Tongue (tissue), 3 donors: ENCODE measurements around the gene RNU4-1. TPM values are rescaled to one million over a fixed set of nuclear protein-coding genes. Genes with fewer than 3 reads are reported as not detected.
"Not testable (repeated sequence)": the region's sequence is repeated elsewhere in the genome, so short reads cannot be mapped to it uniquely, and the experiment has no call there.

Experiments used
- DNase-seq: peaks from one replicate; pipeline ENCODE4 v3.0.0-alpha.2; 2015
- small RNA-seq: library from RNA; depleted of rRNA; stranded (forward); fragments of <200 nt; gene quantifications from one replicate; pipeline ENCODE3, GENCODE V24; 2014; ENCODE audit warnings: low replicate concordance
- total RNA-seq: library from RNA; depleted of rRNA; stranded (reverse); fragments of >200 nt; gene quantifications from one replicate; pipeline ENCODE4 v1.2.3, GENCODE V29; 2014

The RNU4-1 gene
- total RNA-seq, 1 donor from 2014 or later = under 0.01 TPM

DNA sequence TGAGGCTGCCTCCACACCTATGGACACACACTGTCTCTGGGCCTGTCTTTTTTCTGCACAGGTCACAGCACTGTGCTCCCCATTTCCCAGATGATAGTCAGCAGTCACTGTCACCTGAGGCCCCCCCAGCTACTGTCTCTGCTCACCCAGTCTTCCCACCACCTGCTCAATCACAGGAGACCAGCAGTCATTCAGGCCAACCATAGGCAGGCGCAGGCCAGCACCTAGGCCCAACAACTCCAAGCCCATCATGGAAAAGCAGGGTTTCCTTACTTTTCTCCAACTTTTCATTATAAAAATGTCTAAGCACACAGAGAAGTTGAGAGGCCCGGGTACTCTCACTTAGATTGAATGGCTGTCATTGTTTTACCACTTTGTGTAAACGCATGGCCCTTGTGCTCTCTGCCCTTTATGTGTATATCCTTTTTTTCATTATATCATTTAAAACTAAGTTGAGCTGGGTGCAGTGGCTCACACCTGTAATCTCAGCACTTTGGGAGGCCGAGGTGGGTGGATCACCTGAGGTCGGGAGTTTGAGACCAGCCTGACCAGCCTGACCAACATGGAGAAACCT is 34.6 kb downstream of the RNU4-1 start:
- no peak for DNase-seq

DNA sequence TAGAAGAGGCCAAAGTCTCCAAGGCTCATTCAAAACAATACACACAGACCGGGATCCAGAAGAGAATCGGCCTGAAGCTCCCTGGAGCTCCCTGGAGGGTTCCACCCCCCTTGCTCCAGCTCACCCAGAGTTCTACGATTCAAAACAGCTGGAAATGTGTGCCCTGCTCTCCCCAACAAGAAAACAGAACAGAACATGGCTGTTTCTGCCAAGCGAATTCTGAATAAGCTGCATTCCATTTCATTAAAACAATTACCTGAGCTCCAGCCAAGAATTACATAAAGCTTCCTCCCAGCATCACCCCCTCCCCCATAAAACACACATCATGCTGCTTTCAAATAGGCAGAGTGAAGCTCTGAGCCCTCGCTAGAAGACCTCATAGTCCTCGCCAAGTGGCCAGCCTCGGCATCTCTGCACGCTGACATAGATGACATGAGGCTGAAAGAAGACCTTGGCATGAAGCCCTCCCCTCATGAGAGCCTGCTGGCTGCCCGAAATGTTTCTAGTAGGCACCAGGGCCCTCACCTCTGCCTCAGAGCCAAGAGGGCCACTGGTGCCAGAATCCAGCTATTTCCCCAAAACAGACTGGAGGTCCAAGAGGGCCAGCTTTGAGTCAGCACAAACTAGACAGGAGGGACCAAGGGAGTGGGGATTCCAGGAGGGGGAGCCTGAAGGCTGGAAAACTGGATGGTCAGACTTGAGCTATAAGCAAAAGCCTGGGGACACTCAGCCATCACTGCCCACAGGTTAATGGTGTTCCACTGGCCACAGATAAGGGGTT is 35.8 kb downstream of the RNU4-1 start:
- DNase-seq = peak; percentile 94

DNA sequence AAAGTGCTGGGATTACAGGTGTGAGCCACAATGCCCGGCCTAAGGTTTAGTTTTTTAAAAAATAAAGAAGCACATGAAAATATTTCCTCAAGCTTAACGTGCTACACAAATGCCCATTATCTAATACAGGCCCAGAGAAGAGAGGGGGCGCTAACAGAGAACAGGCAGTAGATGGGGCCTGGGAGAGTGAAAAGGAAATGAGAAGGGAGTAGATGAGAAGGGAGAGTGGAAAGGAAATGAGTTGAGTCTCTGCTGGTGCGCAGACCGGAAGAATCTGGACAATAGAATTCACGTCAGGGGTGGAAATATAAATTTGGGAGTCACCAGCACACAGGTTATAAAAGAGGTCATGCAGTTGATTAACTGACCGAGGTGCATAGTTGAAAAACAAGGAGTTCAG is 38.2 kb downstream of the RNU4-1 start:
- DNase-seq = no peak

- not testable (repeated sequence) for DNase-seq
These were observed 39.7 kb downstream of the RNU4-1 start for GRCh38 chr12:120253313-120253712.

GRCh38 chr12:120252071-120252906 is 40.7 kb downstream of the RNU4-1 start:
- no peak for DNase-seq

DNA sequence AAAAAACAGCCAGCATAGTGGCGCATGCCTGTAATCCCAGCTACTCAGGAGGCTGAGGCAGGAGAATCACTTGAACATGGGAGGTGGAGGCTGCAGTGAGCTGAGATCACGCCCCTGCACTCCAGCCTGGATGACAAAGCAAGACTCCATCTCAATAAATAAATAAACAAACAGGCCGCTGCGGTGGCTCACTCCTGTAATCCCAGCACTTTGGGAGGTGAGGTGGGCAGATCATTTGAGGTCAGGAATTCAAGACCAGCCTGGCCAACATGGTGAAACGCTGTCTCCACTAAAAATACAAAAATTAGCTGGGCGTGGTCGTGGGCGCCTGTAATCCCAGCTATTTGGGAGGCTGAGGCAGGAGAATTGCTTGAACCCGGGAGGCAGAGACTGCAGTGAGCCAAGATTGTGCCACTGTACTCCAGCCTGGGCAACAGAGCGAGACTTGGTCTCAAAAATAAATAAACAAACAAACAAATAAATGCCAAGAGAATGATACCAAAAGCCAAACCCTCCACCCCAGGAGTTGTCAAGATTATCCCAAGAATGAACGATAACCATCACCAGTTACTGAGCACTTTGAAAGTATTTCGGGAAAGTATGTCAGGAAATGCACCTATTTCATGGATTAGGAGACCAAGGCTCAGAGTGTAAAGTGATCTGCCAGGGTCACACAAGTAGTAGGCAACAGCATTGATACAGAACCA is 41.5 kb downstream of the RNU4-1 start:
- DNase-seq = not testable (repeated sequence)

GRCh38 chr12:120249875-120250795 is 42.9 kb downstream of the RNU4-1 start:
- DNase-seq = peak; percentile 81

DNA sequence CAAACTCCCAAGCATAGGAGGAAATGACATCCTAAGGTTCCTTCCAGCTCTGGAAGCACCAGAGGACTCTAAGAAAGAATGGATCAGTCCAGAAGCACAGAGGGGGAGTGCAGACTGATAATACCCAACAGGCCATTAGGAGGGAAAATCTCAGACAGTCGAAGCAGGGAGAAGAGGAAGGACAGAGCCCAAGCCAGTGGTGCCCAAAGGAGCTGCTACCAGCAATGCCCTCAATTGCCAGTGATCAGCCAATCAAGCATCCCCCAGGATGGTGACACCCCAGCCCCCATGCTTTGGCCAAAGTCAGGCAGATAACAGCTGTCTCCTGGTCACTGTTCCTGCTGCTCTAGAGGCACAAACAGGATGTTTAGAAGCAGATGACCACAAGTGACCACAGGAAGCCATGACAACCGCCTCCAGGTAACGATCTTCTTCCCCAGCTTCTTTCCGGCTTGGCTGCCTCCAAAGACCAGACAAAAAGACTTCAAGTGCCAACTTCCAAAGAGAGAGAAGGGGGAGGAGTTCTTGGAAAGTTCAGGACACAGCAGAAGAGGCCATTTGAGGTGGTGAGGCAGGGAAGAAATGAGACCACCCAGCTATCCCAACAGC is 43.7 kb downstream of the RNU4-1 start:
- DNase-seq = no peak

GRCh38 chr12:120247621-120248030 is 45.4 kb downstream of the RNU4-1 start:
- DNase-seq = no peak

- no peak for DNase-seq
These were observed 45.9 kb downstream of the RNU4-1 start for GRCh38 chr12:120247183-120247582.

DNA sequence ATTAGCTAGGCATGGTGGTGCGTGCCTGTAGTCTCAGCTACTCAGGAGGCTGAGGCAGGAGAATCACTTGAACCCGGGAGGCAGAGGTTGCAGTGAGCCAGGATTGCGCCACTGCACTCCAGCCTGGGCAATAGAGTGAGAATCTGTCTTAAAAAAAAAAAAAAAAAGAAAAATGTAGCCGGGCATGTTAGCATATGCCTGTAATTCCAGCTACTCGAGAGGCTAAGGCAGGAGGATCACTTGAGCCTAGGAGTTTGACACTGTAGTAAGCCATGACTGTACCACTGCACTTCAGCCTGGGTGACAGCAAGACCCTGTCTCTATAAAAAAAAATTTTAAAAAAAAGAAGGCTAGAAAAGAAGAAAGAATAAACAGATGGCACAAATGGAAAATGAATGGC is 46.3 kb downstream of the RNU4-1 start:
- DNase-seq = not testable (repeated sequence)

Small RNA genes lying within 50 kb of the gene (small RNA-seq; reads per million reads assigned to genes)
- gene RNU4-1 (233 reads per million, percentile 97 among the genes with 10 or more reads in this experiment), gene RNU4-2 (1,109 reads per million, percentile 99 among the genes with 10 or more reads in this experiment), gene RNU6-1088P (not detected)

Other genes with a start within 250 kb of the RNU4-1 start
- 18.7 TPM for gene RAB35, start 176.5 kb downstream of the RNU4-1 start, total RNA-seq
- 68.3 TPM for gene GCN1, start 98.5 kb downstream of the RNU4-1 start, total RNA-seq
- gene RPLP0, start 92.1 kb downstream of the RNU4-1 start, total RNA-seq = 3,440 TPM
- 59.2 TPM for gene PXN, start 27.5 kb downstream of the RNU4-1 start, total RNA-seq
- under 0.01 TPM for gene RNU4-2, start 1.3 kb downstream of the RNU4-1 start, total RNA-seq
- gene SIRT4, start 9.1 kb upstream of the RNU4-1 start, total RNA-seq = 5.0 TPM
- not detected for gene PLA2G1B, start 34.5 kb upstream of the RNU4-1 start, total RNA-seq
- gene MSI1, start 75.9 kb upstream of the RNU4-1 start, total RNA-seq = 0.31 TPM
- 183 TPM for gene COX6A1, start 144.9 kb upstream of the RNU4-1 start, total RNA-seq
- gene TRIAP1, start 153.1 kb upstream of the RNU4-1 start, total RNA-seq = 12.0 TPM
- 18.5 TPM for gene GATC, start 153.2 kb upstream of the RNU4-1 start, total RNA-seq
- gene SRSF9, start 176.5 kb upstream of the RNU4-1 start, total RNA-seq = 92.3 TPM
- gene DYNLL1, start 202.9 kb upstream of the RNU4-1 start, total RNA-seq = 158 TPM
- gene COQ5, start 235.9 kb upstream of the RNU4-1 start, total RNA-seq = 45.9 TPM
- 172 TPM for gene RNF10, start 241.1 kb upstream of the RNU4-1 start, total RNA-seq